Upper lobe of right lung (tissue), 1 donor: ENCODE results near the gene ANTXRL. TPM values are rescaled to one million over a fixed set of nuclear protein-coding genes. Genes with fewer than 3 reads are reported as not detected.
A peak's percentile ranks its signal among the peaks of the same experiment; 100 is the strongest.
"Not testable (repeated sequence)": the region's sequence is repeated elsewhere in the genome, so short reads cannot be mapped to it uniquely, and the experiment has no call there.

Experiments used
- ATAC-seq: fragments of 200-7000 bp; cut with Tn5 transposase; one replicate; pipeline ENCODE4 v1.9.1; 2020; ENCODE audit warnings: mild to moderate bottlenecking, moderate library complexity
- DNase-seq: peaks from one replicate; pipeline ENCODE4 v3.0.0-alpha.2; 2020
- H3K27ac ChIP-seq: fragments of 200-600 bp; one replicate; pipeline ENCODE4 v1.8.0; 2022
- H3K27me3 ChIP-seq: fragments of 200-600 bp; one replicate; pipeline ENCODE4 v1.8.0; 2022; ENCODE audit warnings: mild to moderate bottlenecking
- H3K36me3 ChIP-seq: fragments of 200-600 bp; one replicate; pipeline ENCODE4 v1.8.0; 2022
- H3K4me1 ChIP-seq: fragments of 200-600 bp; one replicate; pipeline ENCODE4 v1.8.0; 2022
- H3K4me3 ChIP-seq: fragments of 200-600 bp; one replicate; pipeline ENCODE4 v1.8.0; 2022; ENCODE audit warnings: mild to moderate bottlenecking
- H3K9me3 ChIP-seq: fragments of 200-600 bp; one replicate; pipeline ENCODE4 v1.8.0; 2022
- CTCF ChIP-seq: fragments of 200-600 bp; IDR thresholded peaks from one replicate; pipeline ENCODE4 v1.8.0; 2022; ENCODE audit warnings: antibody characterized with exemption
- intact Hi-C: fragments of 100-400 bp; cut with DNase I; formaldehyde crosslinking; loops from one replicate; pipeline ENCODE4 v1.11.0; 2022
- total RNA-seq: library from RNA; stranded (reverse); fragmentation: NEBNext Ultra II Directional; extraction: Animal tissue kit (Norgen Biotek cat#: 25700); gene quantifications from one replicate; pipeline ENCODE4 v1.2.1, GENCODE V29; 2021
- donor health status: DM: no; HTN: yes; CAD: no; lungs with severe emphysema.

ANTXRL gene
- total RNA-seq, 1 donor from 2014 or later: not detected

- no peak for ATAC-seq
- intact Hi-C loops: no loop called here
Observed at GRCh38 chr10:46301721-46302479, 15.1 kb downstream of the ANTXRL start.

GRCh38 chr10:46302765-46303352 lies 16.1 kb downstream of the ANTXRL start:
- H3K36me3 ChIP-seq, DNase-seq, H3K27ac ChIP-seq, intact Hi-C loops, ATAC-seq, H3K4me1 ChIP-seq, H3K4me3 ChIP-seq, H3K27me3 ChIP-seq, H3K9me3 ChIP-seq: not testable (repeated sequence)

More at GRCh38 chr10:46301721-46302479, 15.1 kb downstream of the ANTXRL start:
- Histone ChIP-seq H3K27me3 (no peaks in the 10 kb centered on the region), H3K4me1 (no peaks in the 10 kb centered on the region), H3K9me3 (no peaks in the 10 kb centered on the region), H3K27ac (no peak overlapping the region), H3K36me3 (no peaks in the 10 kb centered on the region), H3K4me3 (no peak overlapping the region)
- no peak for DNase-seq
- no peak for TF ChIP-seq CTCF

GRCh38 chr10:46304062-46304461 lies 17.3 kb downstream of the ANTXRL start:
- intact Hi-C loops: no loop called here
- TF ChIP-seq CTCF: no peak
- Histone ChIP-seq H3K9me3 (no peaks in the 10 kb centered on the region), H3K4me3 (no peak overlapping the region), H3K27me3 (no peaks in the 10 kb centered on the region), H3K4me1 (no peaks in the 10 kb centered on the region), H3K36me3 (no peaks in the 10 kb centered on the region), H3K27ac (no peak overlapping the region)
- no peak for ATAC-seq
- DNase-seq: no peak

GRCh38 chr10:46304671-46305070 lies 17.9 kb downstream of the ANTXRL start:
- intact Hi-C loops, H3K36me3 ChIP-seq, H3K27me3 ChIP-seq, H3K4me3 ChIP-seq, DNase-seq, ATAC-seq, H3K9me3 ChIP-seq, H3K4me1 ChIP-seq, H3K27ac ChIP-seq: not testable (repeated sequence)

GRCh38 chr10:46305079-46305818 lies 18.5 kb downstream of the ANTXRL start:
- Histone ChIP-seq H3K27ac (no peak overlapping the region), H3K4me3 (no peak overlapping the region), H3K4me1 (no peaks in the 10 kb centered on the region), H3K36me3 (no peaks in the 10 kb centered on the region), H3K9me3 (no peaks in the 10 kb centered on the region), H3K27me3 (no peaks in the 10 kb centered on the region)
- TF ChIP-seq CTCF: no peak
- intact Hi-C loops: no loop called here
- no peak for ATAC-seq
- DNase-seq: no peak

GRCh38 chr10:46305986-46306385 lies 19.2 kb downstream of the ANTXRL start:
- DNase-seq: peak; percentile 30
- no peaks in the 10 kb centered on the region for H3K36me3 ChIP-seq
- no peaks in the 10 kb centered on the region for H3K4me1 ChIP-seq
- TF ChIP-seq CTCF: no peak
- H3K27ac ChIP-seq: no peak overlapping the region
- no peaks in the 10 kb centered on the region for H3K9me3 ChIP-seq
- H3K4me3 ChIP-seq: no peak overlapping the region
- no peak for ATAC-seq
- intact Hi-C loops: no loop called here
- no peaks in the 10 kb centered on the region for H3K27me3 ChIP-seq
